ENCODE results near the gene DACH1.

GRCh38 chr13:71874458-71874857 lies 7.5 kb upstream of the DACH1 start:
- TF ChIP-seq ZBTB40 (IDR thresholded peaks at IDR 0.05) (no peak), ZBTB40 (CRISPR knock-in tag; IDR thresholded peaks at IDR 0.05) (no peak), GABPA (tag; conservative IDR thresholded peaks at IDR 0.05; ENCODE audit: low read depth) (no peak), EGR1 (conservative IDR thresholded peaks at IDR 0.05) (no peak), ZNF347 (CRISPR knock-in tag; IDR thresholded peaks at IDR 0.05; ENCODE audit: low read depth) (no peak), SUPT5H (IDR thresholded peaks at IDR 0.05) (no peak)

Data from K562 (cell line).